ENCODE measurements around the gene NFE2L1.

- TF ChIP-seq L3MBTL2 (conservative IDR thresholded peaks at IDR 0.05) (no peak), BHLHE40 (IDR thresholded peaks at IDR 0.05; ENCODE audit: borderline replicate concordance) (no peak)
These were observed 58.6 kb downstream of the NFE2L1 start for GRCh38 chr17:48106802-48107136.
